ENCODE measurements around the gene ZNF592.

Gene ZNF592

DNA sequence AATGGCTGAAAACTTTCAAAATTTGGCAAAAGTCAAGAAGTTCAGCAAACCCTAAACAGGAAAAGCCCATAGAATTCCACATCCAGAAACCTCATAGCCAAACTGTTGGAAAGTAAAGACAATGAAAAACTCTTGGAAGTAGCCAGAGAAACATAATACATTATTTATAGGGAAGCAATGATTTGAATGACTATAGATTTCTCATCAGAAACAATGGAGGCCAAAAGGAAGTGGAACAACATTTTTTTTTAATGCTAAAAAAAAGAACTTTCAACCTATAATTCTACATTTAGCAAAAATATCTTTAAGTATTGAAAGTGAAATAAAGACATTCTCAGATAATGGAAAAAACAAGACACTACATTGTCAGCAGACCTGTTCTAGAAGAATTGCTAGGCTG lies 99.0 kb downstream of the ZNF592 start:
- H3K9me3 ChIP-seq (ENCODE audit: insufficient read depth, low read depth, low read length), result 0 out of 2 replicates have a peak, but pooled peaks cover 5% of the 10 kb centered on the region
- no peak overlapping the region for H3K4me3 ChIP-seq (ENCODE audit: low read length)
- H3K27me3 ChIP-seq (ENCODE audit: insufficient read depth, low read length), result no peaks in the 10 kb centered on the region
- H3K4me1 ChIP-seq (ENCODE audit: insufficient read depth, low read length), result no peaks in the 10 kb centered on the region
- no peak overlapping the region for H3K9ac ChIP-seq (ENCODE audit: low read depth, low read length)
- H3K36me3 ChIP-seq (ENCODE audit: insufficient read depth, low read depth, low read length), result no peaks in the 10 kb centered on the region
- no peak overlapping the region for H3K27ac ChIP-seq (ENCODE audit: low read length)

DNA sequence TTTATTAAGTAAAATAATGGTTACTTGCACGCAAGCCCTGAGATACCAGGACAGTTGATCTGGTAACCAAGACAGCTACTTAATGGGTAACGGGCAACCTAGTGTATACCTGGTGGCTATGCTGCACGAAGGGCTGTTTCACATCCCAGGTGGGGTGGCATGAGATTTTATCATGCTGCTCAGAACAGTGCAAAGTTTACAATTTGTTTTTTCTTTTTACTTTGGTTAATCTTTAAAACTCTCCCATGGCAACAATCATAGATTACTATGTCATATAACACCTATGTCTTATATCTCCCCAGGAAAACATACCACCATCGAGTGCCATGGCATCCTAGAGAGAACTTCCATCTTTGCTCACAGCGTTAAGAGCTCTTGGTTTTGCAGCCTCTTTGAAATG lies 103.8 kb downstream of the ZNF592 start:
- Histone ChIP-seq H3K4me1 (ENCODE audit: insufficient read depth, low read length) (no peaks in the 10 kb centered on the region), H3K27ac (ENCODE audit: low read length) (no peak overlapping the region), H3K36me3 (ENCODE audit: insufficient read depth, low read depth, low read length) (peaks cover 16% of the 10 kb centered on the region), H3K27me3 (ENCODE audit: insufficient read depth, low read length) (no peaks in the 10 kb centered on the region), H3K9ac (ENCODE audit: low read depth, low read length) (no peak overlapping the region), H3K9me3 (ENCODE audit: insufficient read depth, low read depth, low read length) (no peaks in the 10 kb centered on the region), H3K4me3 (ENCODE audit: low read length) (no peak overlapping the region)

DNA sequence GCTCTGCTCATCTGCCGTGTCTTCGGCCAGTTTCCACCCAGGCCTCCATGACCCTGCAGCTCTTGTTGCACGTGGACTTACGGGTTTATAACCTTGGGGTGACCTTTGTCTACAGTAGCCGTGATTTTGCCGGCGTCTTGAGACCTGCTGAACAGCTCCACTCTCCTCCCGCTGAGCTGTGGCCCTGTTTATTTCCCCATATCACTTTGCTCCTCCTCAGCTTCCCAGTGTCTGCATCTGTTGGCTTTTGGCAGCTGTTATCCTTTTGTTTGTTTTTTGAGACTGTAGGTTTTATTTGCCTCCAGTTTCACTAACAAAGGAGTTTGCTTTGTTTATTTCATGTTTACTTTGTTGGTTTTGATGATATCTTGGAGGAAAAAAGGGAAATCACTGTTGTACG lies 106.7 kb downstream of the ZNF592 start:
- no peaks in the 10 kb centered on the region for H3K27me3 ChIP-seq (ENCODE audit: insufficient read depth, low read length)

DNA sequence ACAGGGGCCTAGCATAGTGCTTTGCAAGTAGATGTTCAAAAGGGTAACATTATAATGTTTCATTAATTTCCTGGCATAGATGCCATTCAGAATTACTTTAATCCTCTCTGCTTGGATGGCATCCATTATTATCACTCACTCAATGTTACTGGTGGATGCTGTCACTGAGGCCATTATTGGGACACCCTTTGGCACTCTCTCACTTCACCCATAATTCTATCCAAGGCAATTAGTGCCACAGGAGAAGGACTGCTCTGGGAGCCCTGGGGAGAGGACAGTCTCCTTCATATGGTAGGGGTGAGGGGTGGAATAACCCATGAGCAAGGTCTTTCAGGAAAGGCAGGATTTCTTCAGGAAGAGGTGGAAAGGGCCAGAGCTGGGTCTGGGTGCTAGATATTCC lies 107.4 kb downstream of the ZNF592 start:
- Histone ChIP-seq H3K27ac (ENCODE audit: low read length) (no peak overlapping the region), H3K9ac (ENCODE audit: low read depth, low read length) (no peak overlapping the region), H3K27me3 (ENCODE audit: insufficient read depth, low read length) (no peaks in the 10 kb centered on the region), H3K36me3 (ENCODE audit: insufficient read depth, low read depth, low read length) (peaks cover 35% of the 10 kb centered on the region), H3K9me3 (ENCODE audit: insufficient read depth, low read depth, low read length) (no peaks in the 10 kb centered on the region), H3K4me3 (ENCODE audit: low read length) (no peak overlapping the region), H3K4me1 (ENCODE audit: insufficient read depth, low read length) (no peaks in the 10 kb centered on the region)

More for the DNA sequence above, 106.7 kb downstream of the ZNF592 start:
- H3K4me3 ChIP-seq (ENCODE audit: low read length), result no peak overlapping the region
- H3K27ac ChIP-seq (ENCODE audit: low read length), result no peak overlapping the region
- no peaks in the 10 kb centered on the region for H3K9me3 ChIP-seq (ENCODE audit: insufficient read depth, low read depth, low read length)
- no peaks in the 10 kb centered on the region for H3K4me1 ChIP-seq (ENCODE audit: insufficient read depth, low read length)
- peaks cover 35% of the 10 kb centered on the region for H3K36me3 ChIP-seq (ENCODE audit: insufficient read depth, low read depth, low read length)
- no peak overlapping the region for H3K9ac ChIP-seq (ENCODE audit: low read depth, low read length)
